Heart left ventricle (tissue), 16 donors: ENCODE data around the gene KRT81. TPM values are rescaled to one million over a fixed set of nuclear protein-coding genes. Genes with fewer than 3 reads are reported as not detected.
A peak's percentile ranks its signal among the peaks of the same experiment; 100 is the strongest.

ENCODE experiments used
- ATAC-seq, 4 donors: fragments of 200-7000 bp; cut with Tn5 transposase; one replicate each; pipeline ENCODE4 v1.9.1; 2020 to 2022; ENCODE audit warnings: moderate library complexity in 4 of 4, mild to moderate bottlenecking in 3 of 4, moderate number of reproducible peaks in 1 of 4
- DNase-seq, 5 donors: peaks; one replicate each; pipeline ENCODE4 v3.0.0-alpha.2; 2020
- H3K27ac ChIP-seq, 12 donors: fragments of 200-600 bp; sonication (generic) in 4 of 12; one replicate each; pipeline versions ENCODE4 v1.5.0 to v1.8.0; 2016 to 2022; ENCODE audit warnings: mild to moderate bottlenecking in 2 of 12
- H3K27me3 ChIP-seq, 9 donors: fragments of 200-600 bp; sonication (generic) in 2 of 9; one replicate each; pipeline versions ENCODE4 v1.5.1 to v1.8.0; 2016 to 2022; ENCODE audit warnings: mild to moderate bottlenecking in 3 of 9
- H3K36me3 ChIP-seq, 9 donors: fragments of 200-600 bp; sonication (generic) in 2 of 9; one replicate each; pipeline versions ENCODE4 v1.5.0 to v1.8.0; 2018 to 2022; ENCODE audit warnings: mild to moderate bottlenecking in 2 of 9
- H3K4me1 ChIP-seq, 12 donors: fragments of 200-600 bp; sonication (generic) in 4 of 12; one replicate each; pipeline versions ENCODE4 v1.5.0 to v1.8.0; 2016 to 2022; ENCODE audit warnings: mild to moderate bottlenecking in 3 of 12
- H3K4me3 ChIP-seq, 12 donors: fragments of 200-600 bp; sonication (generic) in 4 of 12; one replicate each; pipeline versions ENCODE4 v1.5.0 to v1.8.0; 2017 to 2022; ENCODE audit warnings: mild to moderate bottlenecking in 9 of 12, moderate library complexity in 4 of 12
- H3K9me3 ChIP-seq, 12 donors: fragments of 200-600 bp; sonication (generic) in 4 of 12; one replicate each; pipeline versions ENCODE4 v1.5.0 to v1.8.0; 2016 to 2022; ENCODE audit warnings: mild to moderate bottlenecking in 1 of 12
- POLR2A ChIP-seq, 2 donors: fragments of 450-650 bp; IDR thresholded peaks; one replicate each; pipeline ENCODE4 v1.6.1; 2017; ENCODE audit warnings: antibody characterized with exemption in 2 of 2, mild to moderate bottlenecking in 2 of 2, moderate library complexity in 2 of 2
- WGBS, 4 donors: extraction: QIAGEN DNeasy Blood & Tissue Kit in 2 of 4; methylation state at CpG; one replicate each; pipeline versions ENCODE4 v1.1.5 to v1.1.7; 2013 to 2018; 5-methylcytosine and 5-hydroxymethylcytosine counted together
- intact Hi-C, 10 donors: fragments of 100-400 bp; cut with DNase I; formaldehyde crosslinking; loops; one replicate each; pipeline versions ENCODE4 v1.11.1 to v1.14.2; 2022
- polyA plus RNA-seq, 2 donors: library from polyadenylated mRNA; stranded (reverse); fragments of 200-250 nt; gene quantifications; one replicate each; pipeline ENCODE4 v1.2.3, GENCODE V29; 2013
- total RNA-seq, 9 donors: library from RNA; depleted of rRNA in 2 of 9; stranded (reverse); fragments of >200 nt in 2 of 9; fragmentation: NEBNext Ultra II Directional in 3 of 9; extraction: Animal tissue kit (Norgen Biotek cat#: 25700) in 3 of 9; gene quantifications; one replicate each; pipeline versions ENCODE4 v1.1.0 to v1.2.4, GENCODE V29; 2016 to 2023
- TF ChIP-seq, protein P1 (sequence below), 12 donors: fragments of 200-600 bp; sonication (generic) in 4 of 12; IDR thresholded peaks; one replicate each; pipeline versions ENCODE4 v1.5.0 to v1.8.0; 2018 to 2022; ENCODE audit warnings: antibody characterized with exemption in 12 of 12, mild to moderate bottlenecking in 5 of 12
- donor health status: ischemic (EF 13 %, LVEDD 7.1; RV severe dilation, severe dysfunction).
- donor health status: healthy with polysubstance abuse.
- donor health status: DM: no; HTN: yes; CAD: no.
- donor health status: DM: no; HTN: no; CAD: no.
- donor health status: ischemic (EF 25% LVEDD 6.9; RV normal size, moderate dysfunction).
- donor health status: ischemic (EF 25% LVEDD 5.7; RV mildly dilated, moderate dysfunction).
- donor health status: healthy.
- donor health status: DM: yes; HTN: yes; CAD: no.
- donor health status: ischemic (EF 35%, LVEDD 5.7; RV mildly dilated, moderate dysfunction).
- donor health status: nonischemic (EF 11% LVEDD 7.7; RV severe dilation, severe dysfunction).
- donor health status: DM: yes; HTN: yes; CAD: no.
- donor health status: PGD.
- donor health status: ischemic (EF 29% LVEDD 5.4; RV normal size, mild dysfunction).
- donor health status: nonischemic (EF 23%, LVEDD 6.1; RV moderate dilation, normal function).

KRT81 gene
- total and polyA plus RNA-seq, 11 donors = not detected

DNA sequence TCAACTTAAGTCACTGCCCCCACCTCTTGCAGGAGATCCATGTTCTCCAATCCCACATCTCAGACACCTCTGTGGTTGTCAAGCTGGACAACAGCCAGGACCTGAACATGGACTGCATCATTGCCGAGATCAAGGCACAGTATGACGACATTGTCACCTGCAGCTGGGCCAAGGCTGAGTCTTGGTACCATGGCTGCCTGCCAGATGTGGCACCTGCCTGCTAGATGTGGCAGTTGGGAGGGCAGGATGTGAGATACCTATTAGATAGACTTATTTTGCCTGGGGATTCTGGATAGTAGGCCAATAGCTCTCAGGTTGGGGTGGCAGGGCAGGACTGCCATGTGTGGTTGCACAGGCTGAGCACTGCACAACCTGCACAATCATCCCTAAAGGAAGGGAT lies 24.8 kb downstream of the KRT81 start:
- no peak for TF ChIP-seq POLR2A (IDR thresholded peaks at IDR 0.05)
- TF ChIP-seq, protein P1, sequence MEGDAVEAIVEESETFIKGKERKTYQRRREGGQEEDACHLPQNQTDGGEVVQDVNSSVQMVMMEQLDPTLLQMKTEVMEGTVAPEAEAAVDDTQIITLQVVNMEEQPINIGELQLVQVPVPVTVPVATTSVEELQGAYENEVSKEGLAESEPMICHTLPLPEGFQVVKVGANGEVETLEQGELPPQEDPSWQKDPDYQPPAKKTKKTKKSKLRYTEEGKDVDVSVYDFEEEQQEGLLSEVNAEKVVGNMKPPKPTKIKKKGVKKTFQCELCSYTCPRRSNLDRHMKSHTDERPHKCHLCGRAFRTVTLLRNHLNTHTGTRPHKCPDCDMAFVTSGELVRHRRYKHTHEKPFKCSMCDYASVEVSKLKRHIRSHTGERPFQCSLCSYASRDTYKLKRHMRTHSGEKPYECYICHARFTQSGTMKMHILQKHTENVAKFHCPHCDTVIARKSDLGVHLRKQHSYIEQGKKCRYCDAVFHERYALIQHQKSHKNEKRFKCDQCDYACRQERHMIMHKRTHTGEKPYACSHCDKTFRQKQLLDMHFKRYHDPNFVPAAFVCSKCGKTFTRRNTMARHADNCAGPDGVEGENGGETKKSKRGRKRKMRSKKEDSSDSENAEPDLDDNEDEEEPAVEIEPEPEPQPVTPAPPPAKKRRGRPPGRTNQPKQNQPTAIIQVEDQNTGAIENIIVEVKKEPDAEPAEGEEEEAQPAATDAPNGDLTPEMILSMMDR (IDR thresholded peaks at IDR 0.05) = no peak
- Histone ChIP-seq H3K27ac (no peak overlapping the region), H3K36me3 (no peaks in the 10 kb centered on the region), H3K4me3 (no peak overlapping the region), H3K27me3 (peaks cover 0 to 32% (median 0%) of the 10 kb centered on the region in 9 donors), H3K9me3 (no peaks in the 10 kb centered on the region), H3K4me1 (no peaks in the 10 kb centered on the region)
- DNase-seq (peak in 1 of 5 donors; percentile 42), ATAC-seq (peak in 2 of 4 donors; percentile 46 to 62)
- intact Hi-C loops = no loop called here
- 45 to 68% (median 64%) methylated on average over 2 of the region's 2 CpGs for WGBS, 4 donors

DNA sequence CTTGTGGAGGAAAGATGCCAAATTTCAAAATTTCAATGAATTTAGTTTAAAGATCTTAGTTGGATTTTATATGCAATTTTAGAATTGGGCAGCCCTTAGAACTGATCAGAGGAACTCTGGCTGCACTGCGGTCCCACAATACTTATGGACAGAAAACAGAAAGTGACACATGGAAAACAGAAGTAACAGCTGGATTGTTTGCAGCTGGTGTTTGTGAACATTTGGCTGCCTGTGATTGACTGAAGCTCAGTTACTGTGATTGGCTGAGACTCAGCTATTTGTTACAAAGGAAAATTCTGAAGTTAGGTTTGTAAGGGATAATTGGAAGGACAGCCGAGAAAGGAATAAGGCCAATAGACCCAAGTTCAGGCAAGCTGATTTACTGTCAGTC lies 26.9 kb downstream of the KRT81 start:
- H3K36me3 ChIP-seq = no peaks in the 10 kb centered on the region

DNA sequence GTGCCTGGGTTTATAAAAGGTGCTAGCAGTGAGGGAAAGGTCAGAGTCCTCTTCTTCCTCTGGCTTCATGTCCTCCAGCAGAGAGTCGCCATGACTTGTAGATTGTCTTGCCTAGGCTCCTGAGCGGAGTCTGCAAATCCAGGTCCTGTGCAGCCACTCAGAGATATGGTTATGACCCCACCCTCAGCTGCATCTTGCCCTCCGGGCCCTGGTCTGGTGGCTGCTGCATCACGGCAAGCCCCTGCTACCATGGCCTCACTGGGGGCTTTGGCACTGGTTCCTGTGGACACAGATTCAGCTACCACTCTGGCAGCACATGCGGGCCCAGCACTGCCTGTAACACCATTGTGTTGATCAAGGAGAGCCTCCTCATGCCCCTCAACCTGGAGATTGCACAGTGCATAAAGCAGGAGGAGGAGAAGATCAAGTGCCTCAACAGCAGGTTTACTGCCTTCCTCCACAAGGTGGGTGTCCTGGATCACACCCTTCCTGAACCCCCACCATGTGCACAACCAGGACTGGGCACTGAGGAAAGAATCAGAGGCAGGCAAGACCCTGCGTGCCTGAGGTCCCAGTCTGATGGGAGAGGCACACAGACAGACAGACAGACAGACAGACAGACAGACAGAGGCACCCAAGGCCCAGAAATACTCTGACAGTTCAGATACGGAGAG lies 27.4 kb downstream of the KRT81 start:
- 80 to 92% (median 88%) methylated on average over 7 of the region's 7 CpGs for WGBS, 4 donors
- no peak overlapping the region for H3K27ac ChIP-seq
- TF ChIP-seq, protein P1 (IDR thresholded peaks at IDR 0.05) = no peak
- TF ChIP-seq POLR2A (IDR thresholded peaks at IDR 0.05) = no peak
- H3K4me1 ChIP-seq = peaks cover 0 to 7% (median 0%) of the 10 kb centered on the region in 12 donors
- intact Hi-C loops = no loop called here
- no peaks in the 10 kb centered on the region for H3K36me3 ChIP-seq
- H3K27me3 ChIP-seq = peaks cover 0 to 34% (median 8%) of the 10 kb centered on the region in 9 donors
- H3K9me3 ChIP-seq = no peaks in the 10 kb centered on the region
- ATAC-seq (no peak), DNase-seq (no peak)
- no peak overlapping the region for H3K4me3 ChIP-seq

More for the DNA sequence above, 26.9 kb downstream of the KRT81 start:
- 67 to 79% (median 74%) methylated on average over 2 of the region's 2 CpGs for whole genome bisulfite sequencing, 4 donors
- ATAC-seq = no peak
- no peak for DNase-seq
- peaks cover 0 to 28% (median 2%) of the 10 kb centered on the region in 9 donors for H3K27me3 ChIP-seq
- no peak overlapping the region for H3K27ac ChIP-seq
- TF ChIP-seq, protein P1 (IDR thresholded peaks at IDR 0.05) = no peak
- TF ChIP-seq POLR2A (IDR thresholded peaks at IDR 0.05) = no peak
- H3K9me3 ChIP-seq = no peaks in the 10 kb centered on the region
- H3K4me3 ChIP-seq = no peak overlapping the region
- intact Hi-C loops = no loop called here
- peaks cover 0 to 7% (median 0%) of the 10 kb centered on the region in 12 donors for H3K4me1 ChIP-seq

DNA sequence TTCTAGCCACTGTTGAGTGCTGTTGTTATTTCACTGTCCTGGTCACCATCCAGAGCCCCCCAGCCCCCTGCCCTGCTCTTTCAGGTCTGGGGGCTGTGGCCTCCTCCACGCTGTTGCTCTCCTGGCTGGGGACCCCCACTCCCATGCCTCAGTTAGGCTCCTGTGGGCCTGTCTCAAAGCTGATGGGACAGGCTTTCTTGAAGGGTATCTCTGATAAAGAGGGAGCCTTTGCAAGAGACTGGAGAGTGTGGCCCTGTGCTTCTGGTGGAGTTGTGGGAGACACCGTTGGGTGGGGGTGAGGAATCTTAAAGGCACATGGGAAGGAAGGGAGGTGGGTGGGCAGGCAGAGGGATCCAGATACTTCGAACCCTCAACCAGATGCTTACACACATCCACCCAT lies 29.0 kb downstream of the KRT81 start:
- no peaks in the 10 kb centered on the region for H3K36me3 ChIP-seq
- peaks cover 0 to 13% (median 1%) of the 10 kb centered on the region in 12 donors for H3K4me1 ChIP-seq
- 81 to 97% (median 88%) methylated on average over 2 to 3 of the region's 3 CpGs for WGBS, 4 donors
- H3K9me3 ChIP-seq = no peaks in the 10 kb centered on the region
- intact Hi-C loops = no loop called here
- TF ChIP-seq, protein P1 (IDR thresholded peaks at IDR 0.05) = no peak
- TF ChIP-seq POLR2A (IDR thresholded peaks at IDR 0.05) = no peak
- no peak for DNase-seq
- no peak for ATAC-seq
- H3K27me3 ChIP-seq = peaks cover 12 to 50% (median 23%) of the 10 kb centered on the region in 9 donors
- H3K27ac ChIP-seq = no peak overlapping the region
- H3K4me3 ChIP-seq = no peak overlapping the region
